IPS DF 6.9 (cell line): Measurements from ENCODE around the gene TMEM14C.
"Not testable (repeated sequence)": the region's sequence is repeated elsewhere in the genome, so short reads cannot be mapped to it uniquely, and the experiment has no call there.

ENCODE experiments used
- DNase-seq: peaks from one replicate; pipeline ENCODE4 v3.0.0-alpha.2; 2013; ENCODE audit warnings: low read depth, low spot score
- H3K27ac ChIP-seq: one replicate; pipeline ENCODE4 v1.5.1; 2013; ENCODE audit warnings: low read length, control low read depth
- H3K27me3 ChIP-seq: 2 replicates; pipeline ENCODE4 v1.6.1; 2013; ENCODE audit warnings: mild to moderate bottlenecking, low read length; ENCODE audit not compliant: control insufficient read depth, insufficient read depth
- H3K36me3 ChIP-seq: 2 replicates; pipeline ENCODE4 v1.6.1; 2013; ENCODE audit warnings: low read length; ENCODE audit not compliant: control insufficient read depth, insufficient read depth
- H3K4me1 ChIP-seq: 2 replicates; pipeline ENCODE4 v1.6.1; 2013; ENCODE audit warnings: low read length; ENCODE audit not compliant: control insufficient read depth, insufficient read depth
- H3K4me3 ChIP-seq: 2 replicates; pipeline ENCODE4 v1.5.1; 2013; ENCODE audit warnings: mild to moderate bottlenecking, low read length
- H3K9me3 ChIP-seq: 2 replicates; pipeline ENCODE4 v1.6.1; 2013; ENCODE audit warnings: low read length, inconsistent platforms; ENCODE audit not compliant: control insufficient read depth, insufficient read depth
- WGBS: extraction: QIAGEN DNeasy Blood & Tissue Kit; methylation state at CpG from one replicate; pipeline ENCODE4 v1.1.7; 2013; ENCODE audit warnings: mixed read lengths, missing lambda C conversion rate; ENCODE audit not compliant: insufficient read length, insufficient coverage; 5-methylcytosine and 5-hydroxymethylcytosine counted together

TMEM14C gene

GRCh38 chr6:10721850-10722569 lies 860 bp upstream of the TMEM14C start:
- Histone ChIP-seq H3K27ac (no peak overlapping the region), H3K36me3 (peaks cover 5% of the 10 kb centered on the region), H3K4me1 (peaks cover 2% of the 10 kb centered on the region; the same call in 1 of the 2 replicates), H3K27me3 (no peaks in the 10 kb centered on the region), H3K4me3 (no peak overlapping the region), H3K9me3 (peaks cover 2% of the 10 kb centered on the region; the same call in 1 of the 2 replicates)
- DNase-seq, result no peak
- no CpG with 5 or more reads among the region's 11 CpGs for WGBS

DNA sequence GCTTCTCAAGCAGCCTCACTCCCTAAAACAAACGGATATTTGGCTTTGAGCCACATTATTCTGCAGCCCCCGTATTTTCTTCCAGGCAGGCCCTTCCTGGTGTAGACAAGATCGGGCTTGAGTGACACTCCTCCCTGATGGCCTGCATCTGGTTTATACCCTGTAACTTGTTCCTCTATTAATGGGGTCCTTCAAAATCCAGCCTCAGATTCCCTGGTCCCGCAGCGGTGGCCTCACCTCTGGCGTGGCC lies 375 bp upstream of the TMEM14C start:
- Histone ChIP-seq H3K4me1 (peaks cover 2% of the 10 kb centered on the region; the same call in 1 of the 2 replicates), H3K4me3 (peak overlapping the region; percentile 53; the same call in 1 of the 2 replicates), H3K36me3 (peaks cover 5% of the 10 kb centered on the region), H3K27ac (no peak overlapping the region), H3K9me3 (peaks cover 2% of the 10 kb centered on the region; the same call in 1 of the 2 replicates), H3K27me3 (no peaks in the 10 kb centered on the region)
- DNase-seq, result no peak
- WGBS, result no CpG with 5 or more reads among the region's 6 CpGs

DNA sequence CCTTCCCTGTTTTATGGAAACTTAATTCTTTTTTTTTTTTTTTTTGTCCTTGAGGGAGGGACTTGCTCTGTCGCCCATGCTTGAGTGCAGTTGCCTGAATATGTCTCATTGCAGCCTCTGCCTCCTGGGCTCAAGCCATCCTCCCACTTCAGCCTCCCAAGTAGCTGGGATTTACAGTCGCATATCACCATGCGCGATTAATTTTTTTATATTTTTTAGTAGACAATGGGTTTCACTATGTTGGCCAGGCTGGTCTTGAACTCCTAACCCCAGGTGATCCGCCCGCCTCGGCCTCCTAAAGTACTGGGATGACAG lies 654 bp downstream of the TMEM14C start:
- Histone ChIP-seq H3K27me3 (no peaks in the 10 kb centered on the region), H3K36me3 (peaks cover 7% of the 10 kb centered on the region), H3K9me3 (no peaks in the 10 kb centered on the region; the same call in 1 of the 2 replicates), H3K4me3 (peak overlapping the region; percentile 53; the same call in 1 of the 2 replicates), H3K27ac (no peak overlapping the region), H3K4me1 (peaks cover 2% of the 10 kb centered on the region; the same call in 1 of the 2 replicates)
- no CpG with 5 or more reads among the region's 7 CpGs for WGBS
- no peak for DNase-seq

- no peak overlapping the region for H3K4me3 ChIP-seq
- H3K9me3 ChIP-seq, result no peaks in the 10 kb centered on the region
- no peaks in the 10 kb centered on the region for H3K27me3 ChIP-seq
- WGBS, result no CpG with 5 or more reads among the region's 6 CpGs
- peaks cover 6% of the 10 kb centered on the region for H3K36me3 ChIP-seq
- peaks cover 2% of the 10 kb centered on the region; the same call in 1 of the 2 replicates for H3K4me1 ChIP-seq
- no peak for DNase-seq
- H3K27ac ChIP-seq, result no peak overlapping the region
These were observed 2.2 kb downstream of the TMEM14C start for GRCh38 chr6:10725044-10725443.

DNA sequence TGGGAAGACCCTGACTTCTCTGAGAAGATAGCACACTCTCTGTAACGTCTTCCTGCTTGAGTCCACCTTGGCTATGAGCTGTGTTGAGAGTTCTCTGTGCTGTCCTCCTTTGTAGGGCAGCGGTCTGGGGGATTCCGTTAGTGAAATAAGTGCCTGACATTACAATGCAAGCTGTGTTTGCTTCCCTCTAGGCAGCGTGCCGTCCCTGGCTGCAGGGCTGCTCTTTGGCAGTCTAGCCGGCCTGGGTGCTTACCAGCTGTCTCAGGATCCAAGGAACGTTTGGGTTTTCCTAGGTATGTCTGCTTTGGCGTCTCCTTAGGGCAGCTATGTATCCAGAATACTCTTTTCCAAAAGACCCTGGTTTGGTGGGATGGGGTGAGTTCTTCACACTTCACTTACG lies 2.8 kb downstream of the TMEM14C start:
- H3K4me3 ChIP-seq, result no peak overlapping the region
- DNase-seq, result no peak
- no CpG with 5 or more reads among the region's 9 CpGs for WGBS
- H3K27me3 ChIP-seq, result no peaks in the 10 kb centered on the region
- peaks cover 7% of the 10 kb centered on the region; the same call in 1 of the 2 replicates for H3K36me3 ChIP-seq
- H3K9me3 ChIP-seq, result no peaks in the 10 kb centered on the region
- peaks cover 2% of the 10 kb centered on the region; the same call in 1 of the 2 replicates for H3K4me1 ChIP-seq
- no peak overlapping the region for H3K27ac ChIP-seq

DNA sequence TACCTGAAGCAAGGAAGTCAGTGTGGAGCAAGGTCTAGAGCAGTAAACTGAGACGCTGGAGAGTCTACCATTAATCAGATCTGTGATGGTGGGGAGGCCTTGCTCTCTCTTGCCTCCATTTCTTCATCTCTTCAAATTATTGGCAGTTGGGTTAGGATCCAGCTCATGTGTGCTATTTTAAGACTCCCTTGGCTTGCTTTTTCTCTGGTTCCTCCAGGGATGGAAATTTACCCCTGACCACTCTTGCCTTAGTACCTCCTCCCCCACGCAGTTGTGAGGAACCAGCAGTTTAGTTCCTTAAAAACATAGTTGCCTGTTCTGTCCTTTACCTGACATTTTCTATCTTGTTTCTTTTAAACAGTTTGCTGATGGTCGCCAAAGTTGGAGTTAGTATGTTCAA lies 7.4 kb downstream of the TMEM14C start:
- no peak for DNase-seq
- peaks cover 5% of the 10 kb centered on the region; the same call in 1 of the 2 replicates for H3K36me3 ChIP-seq
- no CpG with 5 or more reads among the region's 3 CpGs for WGBS

DNA sequence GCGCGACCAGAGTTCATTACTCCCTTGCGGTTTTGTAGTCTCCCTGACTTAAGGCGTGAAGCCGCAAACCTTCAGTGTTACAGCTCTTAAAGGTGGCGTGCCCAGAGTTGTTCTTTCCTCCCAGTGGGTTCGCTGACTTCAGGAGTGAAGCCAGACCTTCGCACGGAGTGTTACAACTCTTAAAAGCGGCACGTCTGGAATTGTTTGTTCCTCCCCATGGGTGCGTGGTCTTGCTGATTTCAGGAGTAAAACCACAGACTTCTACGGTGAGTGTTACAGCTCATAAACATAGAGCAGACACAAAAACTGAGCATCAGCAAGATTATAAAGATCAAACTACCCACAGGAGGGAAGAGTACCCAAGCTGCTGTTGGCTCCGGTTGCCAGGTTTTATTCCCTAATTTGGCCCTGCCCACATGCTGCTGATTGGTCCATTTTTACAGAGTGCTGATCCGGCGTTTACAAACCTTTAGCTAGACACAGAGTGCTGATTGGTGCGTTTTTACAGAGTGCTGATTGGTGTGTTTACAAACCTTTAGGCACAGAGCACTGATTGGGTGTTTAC lies 10.4 kb downstream of the TMEM14C start:
- peaks cover 4% of the 10 kb centered on the region; the same call in 1 of the 2 replicates for H3K36me3 ChIP-seq
- no CpG with 5 or more reads among the region's 17 CpGs for WGBS
- H3K27ac ChIP-seq, result no peak overlapping the region
- no peak for DNase-seq
- H3K9me3 ChIP-seq, result no peaks in the 10 kb centered on the region
- no peak overlapping the region for H3K4me3 ChIP-seq
- no peaks in the 10 kb centered on the region for H3K4me1 ChIP-seq
- no peaks in the 10 kb centered on the region for H3K27me3 ChIP-seq

More for the DNA sequence above, 7.4 kb downstream of the TMEM14C start:
- Histone ChIP-seq H3K4me3 (no peak overlapping the region), H3K4me1 (no peaks in the 10 kb centered on the region), H3K9me3 (no peaks in the 10 kb centered on the region), H3K27me3 (no peaks in the 10 kb centered on the region), H3K27ac (no peak overlapping the region)

- Histone ChIP-seq H3K4me1 (no peaks in the 10 kb centered on the region), H3K27me3 (no peaks in the 10 kb centered on the region), H3K27ac (no peak overlapping the region), H3K9me3 (no peaks in the 10 kb centered on the region), H3K36me3 (peaks cover 3% of the 10 kb centered on the region; the same call in 1 of the 2 replicates), H3K4me3 (no peak overlapping the region)
- WGBS, result no CpG with 5 or more reads among the region's 3 CpGs
- DNase-seq, result no peak
These were observed 11.0 kb downstream of the TMEM14C start for GRCh38 chr6:10733863-10734262.

GRCh38 chr6:10736731-10737130 lies 13.9 kb downstream of the TMEM14C start:
- Histone ChIP-seq H3K9me3 (no peaks in the 10 kb centered on the region), H3K27ac (no peak overlapping the region), H3K4me3 (no peak overlapping the region), H3K27me3 (no peaks in the 10 kb centered on the region), H3K36me3 (no peaks in the 10 kb centered on the region; the same call in 1 of the 2 replicates), H3K4me1 (no peaks in the 10 kb centered on the region)
- no peak for DNase-seq
- WGBS, result no CpG with 5 or more reads among the region's 2 CpGs

GRCh38 chr6:10740061-10740460 lies 17.2 kb downstream of the TMEM14C start:
- Histone ChIP-seq H3K9me3 (no peaks in the 10 kb centered on the region), H3K4me3 (no peak overlapping the region), H3K4me1 (no peaks in the 10 kb centered on the region), H3K36me3 (no peaks in the 10 kb centered on the region), H3K27me3 (no peaks in the 10 kb centered on the region), H3K27ac (no peak overlapping the region)
- no peak for DNase-seq

DNA sequence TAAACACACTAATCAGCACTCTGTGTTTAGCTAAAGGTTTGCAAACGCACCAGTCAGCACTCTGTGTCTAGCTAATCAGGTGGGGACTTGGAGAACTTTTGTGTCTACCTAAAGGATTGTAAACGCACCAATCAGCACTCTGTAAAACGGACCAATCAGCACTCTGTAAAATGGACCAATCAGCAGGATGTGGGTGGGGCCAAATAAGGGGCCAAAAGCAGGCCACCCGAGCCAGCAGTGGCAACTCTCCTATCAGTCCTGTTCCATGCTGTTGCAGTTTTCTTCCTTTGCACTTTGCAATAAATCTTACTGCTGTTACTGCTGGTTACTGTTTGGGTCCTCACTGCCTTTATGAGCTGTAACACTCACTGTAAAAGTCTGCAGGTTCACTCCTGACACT lies 18.8 kb downstream of the TMEM14C start:
- not testable (repeated sequence) for H3K27me3 ChIP-seq, H3K4me3 ChIP-seq, H3K27ac ChIP-seq, H3K4me1 ChIP-seq, H3K9me3 ChIP-seq, DNase-seq, H3K36me3 ChIP-seq
- no CpG with 5 or more reads among the region's 4 CpGs for WGBS
